Measurements from ENCODE around the gene ACTA1. TPM values are rescaled to one million over a fixed set of nuclear protein-coding genes. Genes with fewer than 3 reads are reported as not detected.

Gene ACTA1
- polyA plus RNA-seq, 1 donor (not counting 4 experiments of a cell fraction or from before 2014, with no cell fraction given) = 0.05 TPM

- dilution Hi-C loops (cut with MboI; ENCODE audit: extremely low pct_ligation_motif_present, low sequenced_read_pairs) = no loop called here
- TF ChIP-seq EZH2 (IDR thresholded peaks at IDR 0.05; ENCODE audit: low read length) = peak; percentile 56
- TF ChIP-seq CTCF (optimal IDR thresholded peaks at IDR 0.05 in 1 of 3, IDR thresholded peaks at IDR 0.05 in 1 of 3, conservative IDR thresholded peaks at IDR 0.05 in 1 of 3; ENCODE audit: extremely low read depth in 1 of 3, insufficient read depth in 2 of 3, low read length in 3 of 3) = no peak
- H4K20me1 ChIP-seq (ENCODE audit: control insufficient read depth, extremely low read depth, insufficient read depth, low read length) = no peaks in the 10 kb centered on the region
- no peak overlapping the region for H3K27ac ChIP-seq (ENCODE audit: control insufficient read depth, insufficient read depth, low read length)
- H3K4me2 ChIP-seq (ENCODE audit: control insufficient read depth, extremely low read depth, insufficient read depth, low read depth, low read length) = peak overlapping the region; percentile 25
- H3K9me1 ChIP-seq (ENCODE audit: control insufficient read depth, extremely low read depth, insufficient read depth, low read length) = no peaks in the 10 kb centered on the region
- no peaks in the 10 kb centered on the region for H3K36me3 ChIP-seq (ENCODE audit: control insufficient read depth in 2 of 2, extremely low read depth in 1 of 2, insufficient read depth in 2 of 2, low read length in 2 of 2)
- H2AFZ ChIP-seq (ENCODE audit: control insufficient read depth, low read length) = no peak overlapping the region
- no peaks in the 10 kb centered on the region for H3K9me3 ChIP-seq (ENCODE audit: control insufficient read depth, low read depth, low read length)
- H3K79me2 ChIP-seq (ENCODE audit: control insufficient read depth, insufficient read depth, low read length) = no peaks in the 10 kb centered on the region
- peaks cover 23% of the 10 kb centered on the region for H3K4me1 ChIP-seq (ENCODE audit: control insufficient read depth, extremely low read depth, insufficient read depth, low read length)
- H3K9ac ChIP-seq (ENCODE audit: control insufficient read depth, extremely low read depth, insufficient read depth, low read length) = no peak overlapping the region
- FAIRE-seq (no peak), DNase-seq (ENCODE audit: low read depth, low spot score) (no peak)
- no peak overlapping the region for H3K4me3 ChIP-seq (ENCODE audit: control insufficient read depth in 2 of 3, extremely low read depth in 1 of 3, insufficient read depth in 2 of 3, low read depth in 1 of 3, low read length in 3 of 3)
- H3K27me3 ChIP-seq (ENCODE audit: control insufficient read depth, extremely low read depth, insufficient read depth, low read length) = peaks cover 24% of the 10 kb centered on the region
Measured at GRCh38 chr1:229407206-229408026, 26.5 kb downstream of the ACTA1 start.

- Histone ChIP-seq H3K4me3 (ENCODE audit: control insufficient read depth in 2 of 3, extremely low read depth in 1 of 3, insufficient read depth in 2 of 3, low read depth in 1 of 3, low read length in 3 of 3) (no peak overlapping the region), H3K79me2 (ENCODE audit: control insufficient read depth, insufficient read depth, low read length) (no peaks in the 10 kb centered on the region), H3K36me3 (ENCODE audit: control insufficient read depth in 2 of 2, extremely low read depth in 1 of 2, insufficient read depth in 2 of 2, low read length in 2 of 2) (no peaks in the 10 kb centered on the region), H3K4me2 (ENCODE audit: control insufficient read depth, extremely low read depth, insufficient read depth, low read depth, low read length) (no peak overlapping the region), H3K9me3 (ENCODE audit: control insufficient read depth, low read depth, low read length) (no peaks in the 10 kb centered on the region), H4K20me1 (ENCODE audit: control insufficient read depth, extremely low read depth, insufficient read depth, low read length) (no peaks in the 10 kb centered on the region), H3K27me3 (ENCODE audit: control insufficient read depth, extremely low read depth, insufficient read depth, low read length) (peaks cover 29% of the 10 kb centered on the region), H3K9ac (ENCODE audit: control insufficient read depth, extremely low read depth, insufficient read depth, low read length) (no peak overlapping the region), H3K9me1 (ENCODE audit: control insufficient read depth, extremely low read depth, insufficient read depth, low read length) (no peaks in the 10 kb centered on the region), H3K4me1 (ENCODE audit: control insufficient read depth, extremely low read depth, insufficient read depth, low read length) (peaks cover 23% of the 10 kb centered on the region), H3K27ac (ENCODE audit: control insufficient read depth, insufficient read depth, low read length) (no peak overlapping the region), H2AFZ (ENCODE audit: control insufficient read depth, low read length) (no peak overlapping the region)
- no peak for TF ChIP-seq CTCF (optimal IDR thresholded peaks at IDR 0.05 in 1 of 3, IDR thresholded peaks at IDR 0.05 in 1 of 3, conservative IDR thresholded peaks at IDR 0.05 in 1 of 3; ENCODE audit: extremely low read depth in 1 of 3, insufficient read depth in 2 of 3, low read length in 3 of 3)
- no peak for TF ChIP-seq EZH2 (IDR thresholded peaks at IDR 0.05; ENCODE audit: low read length)
- no peak for DNase-seq (ENCODE audit: low read depth, low spot score)
- dilution Hi-C loops (cut with MboI; ENCODE audit: extremely low pct_ligation_motif_present, low sequenced_read_pairs) = no loop called here
- no peak for FAIRE-seq
Measured at GRCh38 chr1:229406798-229407197, 27.1 kb downstream of the ACTA1 start.
